Peyer's patch (tissue), 4 donors: ENCODE measurements around the gene ANKH. TPM values are rescaled to one million over a fixed set of nuclear protein-coding genes. Genes with fewer than 3 reads are reported as not detected.

Experiments used
- DNase-seq, 3 donors: peaks; one replicate each; pipeline ENCODE4 v3.0.0-alpha.2; 2017 to 2019
- H3K27ac ChIP-seq, 4 donors: fragments of 200-600 bp; sonication (generic); one replicate each; pipeline ENCODE4 v1.5.1; 2016 to 2019
- H3K27me3 ChIP-seq, 2 donors: fragments of 200-600 bp; sonication (generic); one replicate each; pipeline ENCODE4 v1.5.1; 2019
- H3K36me3 ChIP-seq, 3 donors: fragments of 200-600 bp; sonication (generic); one replicate each; pipeline ENCODE4 v1.5.1; 2016 to 2019
- H3K4me1 ChIP-seq, 4 donors: fragments of 200-600 bp; sonication (generic); one replicate each; pipeline ENCODE4 v1.5.1; 2016 to 2019
- H3K4me3 ChIP-seq, 4 donors: fragments of 200-600 bp; sonication (generic); 1 replicate in 3 of 4; 2 replicates in 1 of 4; pipeline ENCODE4 v1.5.1; 2016 to 2019; ENCODE audit warnings: mild to moderate bottlenecking in 1 of 4
- H3K9me3 ChIP-seq, 4 donors: fragments of 200-600 bp; sonication (generic); one replicate each; pipeline ENCODE4 v1.5.1; 2016 to 2019; ENCODE audit warnings: mild to moderate bottlenecking in 1 of 4
- POLR2A ChIP-seq, 2 donors: fragments of 450-650 bp; IDR thresholded peaks; one replicate each; pipeline ENCODE4 v1.5.1; 2017; ENCODE audit warnings: antibody characterized with exemption in 2 of 2, mild to moderate bottlenecking in 2 of 2, moderate library complexity in 2 of 2
- total RNA-seq, 4 donors: library from RNA; depleted of rRNA; stranded (reverse); fragments of >200 nt; gene quantifications; one replicate each; pipeline ENCODE4 v1.1.0, GENCODE V29; 2016
- TF ChIP-seq, protein P1 (sequence below), 6 experiments: fragments of 450-650 bp in 4 of 6; fragments of 200-600 bp in 2 of 6; sonication (generic) in 1 of 6; IDR thresholded peaks; one replicate each; pipeline ENCODE4 v1.5.1; 2017 to 2019; ENCODE audit warnings: antibody characterized with exemption in 6 of 6, mild to moderate bottlenecking in 3 of 6, moderate library complexity in 1 of 6

Gene ANKH
- total RNA-seq, 4 donors from 2014 or later = 28.9 to 98.0 (median 96.1) TPM

DNA sequence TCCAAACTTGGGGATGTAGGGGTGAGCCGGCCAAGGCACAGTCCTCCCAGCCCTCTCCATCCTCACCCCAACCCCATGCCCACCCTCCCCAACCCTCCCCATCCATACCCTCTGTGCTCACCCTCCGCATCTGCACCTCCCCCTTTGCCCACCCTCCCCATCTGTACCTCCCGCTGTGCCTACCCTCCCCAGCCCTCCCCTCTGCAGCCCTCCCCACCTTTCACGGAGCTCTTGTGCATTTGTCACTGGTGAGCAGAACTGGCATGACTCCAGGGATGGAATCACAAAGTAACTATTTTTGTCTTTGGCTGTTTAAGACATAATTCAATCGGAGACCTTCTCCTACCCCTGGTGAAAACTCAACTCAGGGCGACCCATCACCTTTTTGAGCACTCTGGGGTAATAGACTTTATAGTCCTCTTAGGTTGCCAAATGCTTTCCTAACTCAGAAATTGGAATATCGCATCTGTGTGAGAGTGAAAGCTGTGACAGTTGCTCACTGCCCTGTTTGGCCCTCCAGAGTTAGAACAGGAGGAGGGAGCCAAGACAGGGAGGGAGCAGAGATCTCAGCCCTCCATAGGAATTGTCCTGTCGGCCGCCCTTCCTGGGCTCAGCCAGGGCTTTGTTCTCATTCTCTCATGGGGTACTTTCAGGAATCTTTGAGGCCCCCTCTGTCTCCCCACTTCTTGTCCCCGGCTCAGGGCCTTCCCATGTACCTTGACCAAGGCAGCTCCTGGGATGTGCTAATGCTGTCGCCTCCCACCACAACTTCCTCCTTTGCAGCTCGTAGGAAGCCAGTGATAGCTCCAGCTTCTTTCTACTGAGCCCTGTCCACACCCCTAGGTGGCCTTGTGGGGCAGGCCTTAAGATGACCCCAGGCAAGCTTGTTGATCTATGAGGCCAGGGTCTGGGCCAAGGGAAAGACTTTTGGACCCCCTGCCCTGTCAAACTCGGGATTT, 170.8 kb downstream of the ANKH start:
- no peak for TF ChIP-seq POLR2A (IDR thresholded peaks at IDR 0.05)
- TF ChIP-seq, protein P1, sequence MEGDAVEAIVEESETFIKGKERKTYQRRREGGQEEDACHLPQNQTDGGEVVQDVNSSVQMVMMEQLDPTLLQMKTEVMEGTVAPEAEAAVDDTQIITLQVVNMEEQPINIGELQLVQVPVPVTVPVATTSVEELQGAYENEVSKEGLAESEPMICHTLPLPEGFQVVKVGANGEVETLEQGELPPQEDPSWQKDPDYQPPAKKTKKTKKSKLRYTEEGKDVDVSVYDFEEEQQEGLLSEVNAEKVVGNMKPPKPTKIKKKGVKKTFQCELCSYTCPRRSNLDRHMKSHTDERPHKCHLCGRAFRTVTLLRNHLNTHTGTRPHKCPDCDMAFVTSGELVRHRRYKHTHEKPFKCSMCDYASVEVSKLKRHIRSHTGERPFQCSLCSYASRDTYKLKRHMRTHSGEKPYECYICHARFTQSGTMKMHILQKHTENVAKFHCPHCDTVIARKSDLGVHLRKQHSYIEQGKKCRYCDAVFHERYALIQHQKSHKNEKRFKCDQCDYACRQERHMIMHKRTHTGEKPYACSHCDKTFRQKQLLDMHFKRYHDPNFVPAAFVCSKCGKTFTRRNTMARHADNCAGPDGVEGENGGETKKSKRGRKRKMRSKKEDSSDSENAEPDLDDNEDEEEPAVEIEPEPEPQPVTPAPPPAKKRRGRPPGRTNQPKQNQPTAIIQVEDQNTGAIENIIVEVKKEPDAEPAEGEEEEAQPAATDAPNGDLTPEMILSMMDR (IDR thresholded peaks at IDR 0.05) = no peak
- H3K27me3 ChIP-seq = no peaks in the 10 kb centered on the region
- DNase-seq = no peak
- no peak overlapping the region for H3K4me3 ChIP-seq
- peaks cover 0 to 39% (median 0%) of the 10 kb centered on the region in 3 donors for H3K36me3 ChIP-seq
- H3K4me1 ChIP-seq = no peaks in the 10 kb centered on the region
- H3K9me3 ChIP-seq = no peaks in the 10 kb centered on the region
- no peak overlapping the region for H3K27ac ChIP-seq

DNA sequence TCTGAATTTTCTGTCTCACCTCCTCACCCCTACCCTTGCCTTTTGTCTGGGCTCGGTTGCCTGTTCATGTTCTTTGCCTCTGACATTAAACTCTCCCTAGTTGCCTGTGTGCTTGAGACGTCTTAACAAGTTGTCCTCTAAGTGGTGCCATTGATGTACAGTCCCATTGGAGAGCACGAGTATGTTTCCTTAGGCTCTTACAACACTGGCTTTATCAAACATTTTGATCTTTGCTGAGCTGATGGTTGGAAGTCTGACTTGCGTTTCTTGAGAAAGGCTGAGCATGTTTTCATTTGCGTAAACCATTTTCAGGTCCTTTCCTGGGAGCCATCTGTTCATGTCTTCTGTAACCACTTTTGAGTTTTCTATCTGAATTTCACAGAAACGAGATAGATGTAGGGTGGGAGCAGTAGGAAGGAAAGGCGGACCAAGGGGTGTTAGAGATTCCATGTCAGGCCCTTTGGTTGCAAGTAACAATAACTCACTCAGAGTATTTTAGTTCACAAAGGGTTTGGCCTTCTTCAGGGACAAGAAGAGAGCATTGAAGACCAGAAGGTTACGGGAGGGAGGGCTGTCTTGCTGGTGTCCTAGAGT, 171.7 kb downstream of the ANKH start:
- Histone ChIP-seq H3K4me3 (no peak overlapping the region), H3K4me1 (no peaks in the 10 kb centered on the region), H3K36me3 (peaks cover 0 to 38% (median 0%) of the 10 kb centered on the region in 3 donors), H3K27ac (no peak overlapping the region), H3K9me3 (no peaks in the 10 kb centered on the region), H3K27me3 (no peaks in the 10 kb centered on the region)
- DNase-seq = no peak
- no peak for TF ChIP-seq POLR2A (IDR thresholded peaks at IDR 0.05)
- TF ChIP-seq, protein P1 (IDR thresholded peaks at IDR 0.05) = no peak

DNA sequence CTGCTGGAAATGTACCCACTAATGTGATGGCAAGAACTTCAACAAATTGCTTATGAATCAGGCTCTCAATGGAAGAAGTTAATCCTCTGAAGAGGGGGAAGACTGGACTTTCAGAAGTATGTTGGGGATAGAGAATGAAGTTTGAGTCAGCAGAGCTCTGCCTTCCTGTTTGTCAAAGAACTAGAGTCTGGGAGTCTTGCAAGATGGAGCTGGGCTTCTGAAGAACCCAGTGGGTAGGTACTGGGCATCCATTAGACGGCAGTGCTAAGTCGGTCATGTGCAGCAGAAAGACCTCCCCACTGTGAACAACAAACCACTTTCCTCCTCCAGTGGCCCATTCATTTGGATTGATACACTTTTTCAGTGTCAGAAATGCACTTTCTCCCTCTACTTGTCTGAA, 172.4 kb downstream of the ANKH start:
- no peak for DNase-seq
- Histone ChIP-seq H3K4me1 (no peaks in the 10 kb centered on the region), H3K27me3 (no peaks in the 10 kb centered on the region), H3K36me3 (peaks cover 0 to 41% (median 0%) of the 10 kb centered on the region in 3 donors), H3K4me3 (no peak overlapping the region), H3K9me3 (no peaks in the 10 kb centered on the region), H3K27ac (no peak overlapping the region)
- TF ChIP-seq, protein P1 (IDR thresholded peaks at IDR 0.05) = no peak
- TF ChIP-seq POLR2A (IDR thresholded peaks at IDR 0.05) = no peak

DNA sequence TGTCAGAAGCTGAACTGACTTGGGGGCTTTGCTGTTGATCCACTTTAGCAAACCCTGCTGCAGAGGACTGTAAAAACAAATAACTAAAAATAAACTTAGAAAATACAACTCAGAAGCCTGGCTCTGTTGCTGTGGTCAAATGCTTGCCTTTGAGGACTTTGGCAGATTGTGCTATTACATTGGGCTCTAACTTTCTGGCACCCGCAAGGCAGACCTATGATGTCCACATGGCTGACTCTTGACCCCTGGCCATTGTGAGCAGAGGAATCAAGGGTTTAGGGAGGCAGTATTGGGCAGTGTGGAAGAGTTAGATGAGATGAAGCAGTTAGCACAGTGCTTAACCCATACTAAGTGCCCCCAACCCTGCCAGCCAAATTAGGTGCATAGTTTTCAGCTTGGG, 173.1 kb downstream of the ANKH start:
- Histone ChIP-seq H3K27ac (no peak overlapping the region), H3K4me1 (no peaks in the 10 kb centered on the region), H3K36me3 (peaks cover 0 to 48% (median 0%) of the 10 kb centered on the region in 3 donors), H3K9me3 (no peaks in the 10 kb centered on the region), H3K27me3 (no peaks in the 10 kb centered on the region), H3K4me3 (no peak overlapping the region)
- DNase-seq = no peak
- no peak for TF ChIP-seq POLR2A (IDR thresholded peaks at IDR 0.05)
- TF ChIP-seq, protein P1 (IDR thresholded peaks at IDR 0.05) = no peak

DNA sequence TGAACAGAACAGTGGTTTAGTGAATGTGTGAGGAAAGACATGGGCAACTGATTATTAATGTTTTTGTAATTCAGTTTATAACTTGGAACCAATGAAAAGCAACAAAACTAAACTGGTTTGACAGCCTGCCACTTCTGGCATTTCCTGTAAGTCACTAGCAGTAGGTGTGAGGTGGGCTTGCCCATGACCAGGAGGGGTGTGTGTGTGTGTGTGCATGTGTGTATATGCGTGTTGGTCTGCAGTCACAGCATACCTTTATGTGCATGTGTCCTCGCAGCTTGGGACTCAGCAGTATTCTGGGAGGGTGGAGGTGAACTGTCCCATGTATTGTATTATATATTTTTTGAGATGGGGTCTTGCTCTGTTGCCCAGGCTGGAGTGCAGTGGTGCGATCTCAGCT, 174.7 kb downstream of the ANKH start:
- Histone ChIP-seq H3K4me1 (no peaks in the 10 kb centered on the region), H3K9me3 (no peaks in the 10 kb centered on the region), H3K4me3 (no peak overlapping the region), H3K27ac (no peak overlapping the region), H3K36me3 (peaks cover 0 to 64% (median 0%) of the 10 kb centered on the region in 3 donors), H3K27me3 (no peaks in the 10 kb centered on the region)
- no peak for DNase-seq
- TF ChIP-seq, protein P1 (IDR thresholded peaks at IDR 0.05) = no peak
